ENCODE results near the gene BRS3. TPM values are rescaled to one million over a fixed set of nuclear protein-coding genes. Genes with fewer than 3 reads are reported as not detected.

The BRS3 gene
- total RNA-seq, 2 donors from 2014 or later, result not detected

GRCh38 chrX:136475236-136475635, 12.5 kb upstream of the BRS3 start:
- Histone ChIP-seq H3K36me3 (ENCODE audit: control insufficient read depth, insufficient read depth, low read length) (no peaks in the 10 kb centered on the region), H3K9ac (ENCODE audit: extremely low read depth, low read length, poor library complexity, severe bottlenecking) (no peak overlapping the region), H3K4me3 (ENCODE audit: low read length) (no peak overlapping the region), H3K27me3 (ENCODE audit: control insufficient read depth, insufficient read depth, low read length, poor library complexity, severe bottlenecking) (no peaks in the 10 kb centered on the region), H3K27ac (ENCODE audit: low read depth, low read length) (no peak overlapping the region), H3K4me1 (ENCODE audit: control insufficient read depth, insufficient read depth, low read length) (peaks cover 3% of the 10 kb centered on the region), H3K9me3 (ENCODE audit: control insufficient read depth, low read length) (no peaks in the 10 kb centered on the region)
- TF ChIP-seq CTCF (conservative IDR thresholded peaks at IDR 0.05), result no peak
- H3K9me3 Mint-ChIP-seq, result peaks cover 51% of the 10 kb centered on the region
- H3K4me3 Mint-ChIP-seq, result no peak overlapping the region
- H3K36me3 Mint-ChIP-seq (ENCODE audit: low read depth), result no peaks in the 10 kb centered on the region
- 100% methylated on average over 2 to 3 of the region's 3 CpGs for WGBS, 2 experiments (ENCODE audit: insufficient coverage in 1 of 2, insufficient read length in 1 of 2)
- no peak for DNase-seq
- H3K4me1 Mint-ChIP-seq, result peaks cover 2% of the 10 kb centered on the region
- no peak overlapping the region for H3K27ac Mint-ChIP-seq
- no peaks in the 10 kb centered on the region for H3K27me3 Mint-ChIP-seq (ENCODE audit: insufficient read depth)

- no peaks in the 10 kb centered on the region for H3K27me3 ChIP-seq (ENCODE audit: control insufficient read depth, insufficient read depth, low read length, poor library complexity, severe bottlenecking)
- no peak for DNase-seq
- Mint-ChIP-seq H3K36me3 (ENCODE audit: low read depth) (no peaks in the 10 kb centered on the region), H3K9me3 (peaks cover 55% of the 10 kb centered on the region), H3K4me1 (peaks cover 2% of the 10 kb centered on the region), H3K4me3 (no peak overlapping the region), H3K27ac (no peak overlapping the region), H3K27me3 (ENCODE audit: insufficient read depth) (peaks cover 3% of the 10 kb centered on the region)
- no peaks in the 10 kb centered on the region for H3K36me3 ChIP-seq (ENCODE audit: control insufficient read depth, insufficient read depth, low read length)
- no peaks in the 10 kb centered on the region for H3K9me3 ChIP-seq (ENCODE audit: control insufficient read depth, low read length)
- 83 to 89% methylated on average over 1 to 2 of the region's 2 CpGs for WGBS, 2 experiments (ENCODE audit: insufficient coverage in 1 of 2, insufficient read length in 1 of 2)
- no peak overlapping the region for H3K9ac ChIP-seq (ENCODE audit: extremely low read depth, low read length, poor library complexity, severe bottlenecking)
- H3K4me3 ChIP-seq (ENCODE audit: low read length), result no peak overlapping the region
- H3K27ac ChIP-seq (ENCODE audit: low read depth, low read length), result no peak overlapping the region
- TF ChIP-seq CTCF (conservative IDR thresholded peaks at IDR 0.05), result no peak
- H3K4me1 ChIP-seq (ENCODE audit: control insufficient read depth, insufficient read depth, low read length), result no peaks in the 10 kb centered on the region
These were observed 11.2 kb upstream of the BRS3 start for GRCh38 chrX:136476501-136476900.

GRCh38 chrX:136477026-136477425, 10.7 kb upstream of the BRS3 start:
- H3K4me3 Mint-ChIP-seq, result no peak overlapping the region
- Histone ChIP-seq H3K27ac (ENCODE audit: low read depth, low read length) (no peak overlapping the region), H3K36me3 (ENCODE audit: control insufficient read depth, insufficient read depth, low read length) (no peaks in the 10 kb centered on the region), H3K9ac (ENCODE audit: extremely low read depth, low read length, poor library complexity, severe bottlenecking) (no peak overlapping the region), H3K9me3 (ENCODE audit: control insufficient read depth, low read length) (no peaks in the 10 kb centered on the region), H3K27me3 (ENCODE audit: control insufficient read depth, insufficient read depth, low read length, poor library complexity, severe bottlenecking) (no peaks in the 10 kb centered on the region), H3K4me3 (ENCODE audit: low read length) (no peak overlapping the region), H3K4me1 (ENCODE audit: control insufficient read depth, insufficient read depth, low read length) (no peaks in the 10 kb centered on the region)
- H3K36me3 Mint-ChIP-seq (ENCODE audit: low read depth), result no peaks in the 10 kb centered on the region
- H3K9me3 Mint-ChIP-seq, result peaks cover 51% of the 10 kb centered on the region
- 90% methylated on average over 2 of the region's 2 CpGs; no CpG with 5 or more reads in 1 of the 2 experiments for WGBS, 2 experiments (ENCODE audit: insufficient coverage in 1 of 2, insufficient read length in 1 of 2)
- peaks cover 3% of the 10 kb centered on the region for H3K27me3 Mint-ChIP-seq (ENCODE audit: insufficient read depth)
- DNase-seq, result no peak
- H3K27ac Mint-ChIP-seq, result no peak overlapping the region
- peak; percentile 29 for TF ChIP-seq CTCF (conservative IDR thresholded peaks at IDR 0.05)
- peaks cover 2% of the 10 kb centered on the region for H3K4me1 Mint-ChIP-seq
